ENCODE data around the gene TRIM2. TPM values are rescaled to one million over a fixed set of nuclear protein-coding genes. Genes with fewer than 3 reads are reported as not detected.

TRIM2 gene
- total and polyA plus RNA-seq, 2 experiments from 2014 or later, result 22.0 to 61.5 TPM

DNA sequence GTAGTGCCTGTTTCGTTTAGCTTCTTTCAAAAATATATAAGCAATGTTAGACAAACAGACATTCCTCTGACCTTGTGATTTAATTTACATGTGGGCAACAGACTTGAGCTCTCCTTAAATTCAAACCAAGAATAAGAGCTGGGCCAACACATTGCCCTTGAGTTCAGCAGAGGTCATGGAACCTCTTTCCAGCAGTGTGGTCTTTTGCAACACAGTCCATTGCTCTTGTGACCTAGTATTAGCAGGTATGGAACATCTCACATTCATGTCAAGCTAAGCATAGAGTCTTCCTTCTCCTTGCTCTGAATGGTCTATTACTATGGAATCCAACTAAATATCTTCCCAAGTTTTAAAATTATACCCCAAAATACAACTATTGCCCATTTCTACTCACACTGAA is 106.5 kb downstream of the TRIM2 start:
- Histone ChIP-seq H3K4me2 (no peak overlapping the region), H3K27ac (ENCODE audit: low read depth) (no peak overlapping the region), H3K4me3 (no peak overlapping the region), H3K36me3 (ENCODE audit: insufficient read depth) (no peaks in the 10 kb centered on the region), H3K4me1 (ENCODE audit: insufficient read depth) (no peaks in the 10 kb centered on the region), H3K27me3 (ENCODE audit: insufficient read depth) (no peaks in the 10 kb centered on the region), H3K79me2 (replicated peaks; ENCODE audit: insufficient read depth) (0 out of 2 replicates have a peak, but pooled peaks cover 6% of the 10 kb centered on the region), H3F3A (replicated peaks; ENCODE audit: low read depth) (peaks cover 3% of the 10 kb centered on the region; the same call in 1 of the 2 replicates), H3K9me2 (ENCODE audit: insufficient read depth) (no peaks in the 10 kb centered on the region), H2AFZ (no peak overlapping the region), H4K20me1 (replicated peaks; ENCODE audit: insufficient read depth) (no peaks in the 10 kb centered on the region)
- no peaks in the 10 kb centered on the region for H3K4me1 Mint-ChIP-seq
- peaks cover 38% of the 10 kb centered on the region for H3K36me3 Mint-ChIP-seq (ENCODE audit: low read depth)
- DNase-seq (ENCODE audit: low spot score), result no peak
- no peak for ATAC-seq
- H3K9me3 Mint-ChIP-seq, result no peaks in the 10 kb centered on the region
- TF ChIP-seq POLR2AphosphoS5 (IDR thresholded peaks at IDR 0.05; ENCODE audit: low read depth) (no peak), NANOG (IDR thresholded peaks at IDR 0.05; ENCODE audit: borderline replicate concordance) (no peak), ZNF331 (CRISPR knock-in tag; IDR thresholded peaks at IDR 0.05; ENCODE audit: low read depth) (no peak), CREB1 (CRISPR knock-in tag; IDR thresholded peaks at IDR 0.05; ENCODE audit: low read depth) (no peak), EZH2phosphoT487 (IDR thresholded peaks at IDR 0.05; ENCODE audit: unreplicated experiment) (no peak), ZNF114 (CRISPR knock-in tag; IDR thresholded peaks at IDR 0.05) (no peak), JUNB (IDR thresholded peaks at IDR 0.05; ENCODE audit: unreplicated experiment) (no peak), STAT1 (IDR thresholded peaks at IDR 0.05; ENCODE audit: unreplicated experiment) (no peak), EZH2 (IDR thresholded peaks at IDR 0.05; ENCODE audit: low read depth, unreplicated experiment) (no peak)
- TF ChIP-seq, protein P1, sequence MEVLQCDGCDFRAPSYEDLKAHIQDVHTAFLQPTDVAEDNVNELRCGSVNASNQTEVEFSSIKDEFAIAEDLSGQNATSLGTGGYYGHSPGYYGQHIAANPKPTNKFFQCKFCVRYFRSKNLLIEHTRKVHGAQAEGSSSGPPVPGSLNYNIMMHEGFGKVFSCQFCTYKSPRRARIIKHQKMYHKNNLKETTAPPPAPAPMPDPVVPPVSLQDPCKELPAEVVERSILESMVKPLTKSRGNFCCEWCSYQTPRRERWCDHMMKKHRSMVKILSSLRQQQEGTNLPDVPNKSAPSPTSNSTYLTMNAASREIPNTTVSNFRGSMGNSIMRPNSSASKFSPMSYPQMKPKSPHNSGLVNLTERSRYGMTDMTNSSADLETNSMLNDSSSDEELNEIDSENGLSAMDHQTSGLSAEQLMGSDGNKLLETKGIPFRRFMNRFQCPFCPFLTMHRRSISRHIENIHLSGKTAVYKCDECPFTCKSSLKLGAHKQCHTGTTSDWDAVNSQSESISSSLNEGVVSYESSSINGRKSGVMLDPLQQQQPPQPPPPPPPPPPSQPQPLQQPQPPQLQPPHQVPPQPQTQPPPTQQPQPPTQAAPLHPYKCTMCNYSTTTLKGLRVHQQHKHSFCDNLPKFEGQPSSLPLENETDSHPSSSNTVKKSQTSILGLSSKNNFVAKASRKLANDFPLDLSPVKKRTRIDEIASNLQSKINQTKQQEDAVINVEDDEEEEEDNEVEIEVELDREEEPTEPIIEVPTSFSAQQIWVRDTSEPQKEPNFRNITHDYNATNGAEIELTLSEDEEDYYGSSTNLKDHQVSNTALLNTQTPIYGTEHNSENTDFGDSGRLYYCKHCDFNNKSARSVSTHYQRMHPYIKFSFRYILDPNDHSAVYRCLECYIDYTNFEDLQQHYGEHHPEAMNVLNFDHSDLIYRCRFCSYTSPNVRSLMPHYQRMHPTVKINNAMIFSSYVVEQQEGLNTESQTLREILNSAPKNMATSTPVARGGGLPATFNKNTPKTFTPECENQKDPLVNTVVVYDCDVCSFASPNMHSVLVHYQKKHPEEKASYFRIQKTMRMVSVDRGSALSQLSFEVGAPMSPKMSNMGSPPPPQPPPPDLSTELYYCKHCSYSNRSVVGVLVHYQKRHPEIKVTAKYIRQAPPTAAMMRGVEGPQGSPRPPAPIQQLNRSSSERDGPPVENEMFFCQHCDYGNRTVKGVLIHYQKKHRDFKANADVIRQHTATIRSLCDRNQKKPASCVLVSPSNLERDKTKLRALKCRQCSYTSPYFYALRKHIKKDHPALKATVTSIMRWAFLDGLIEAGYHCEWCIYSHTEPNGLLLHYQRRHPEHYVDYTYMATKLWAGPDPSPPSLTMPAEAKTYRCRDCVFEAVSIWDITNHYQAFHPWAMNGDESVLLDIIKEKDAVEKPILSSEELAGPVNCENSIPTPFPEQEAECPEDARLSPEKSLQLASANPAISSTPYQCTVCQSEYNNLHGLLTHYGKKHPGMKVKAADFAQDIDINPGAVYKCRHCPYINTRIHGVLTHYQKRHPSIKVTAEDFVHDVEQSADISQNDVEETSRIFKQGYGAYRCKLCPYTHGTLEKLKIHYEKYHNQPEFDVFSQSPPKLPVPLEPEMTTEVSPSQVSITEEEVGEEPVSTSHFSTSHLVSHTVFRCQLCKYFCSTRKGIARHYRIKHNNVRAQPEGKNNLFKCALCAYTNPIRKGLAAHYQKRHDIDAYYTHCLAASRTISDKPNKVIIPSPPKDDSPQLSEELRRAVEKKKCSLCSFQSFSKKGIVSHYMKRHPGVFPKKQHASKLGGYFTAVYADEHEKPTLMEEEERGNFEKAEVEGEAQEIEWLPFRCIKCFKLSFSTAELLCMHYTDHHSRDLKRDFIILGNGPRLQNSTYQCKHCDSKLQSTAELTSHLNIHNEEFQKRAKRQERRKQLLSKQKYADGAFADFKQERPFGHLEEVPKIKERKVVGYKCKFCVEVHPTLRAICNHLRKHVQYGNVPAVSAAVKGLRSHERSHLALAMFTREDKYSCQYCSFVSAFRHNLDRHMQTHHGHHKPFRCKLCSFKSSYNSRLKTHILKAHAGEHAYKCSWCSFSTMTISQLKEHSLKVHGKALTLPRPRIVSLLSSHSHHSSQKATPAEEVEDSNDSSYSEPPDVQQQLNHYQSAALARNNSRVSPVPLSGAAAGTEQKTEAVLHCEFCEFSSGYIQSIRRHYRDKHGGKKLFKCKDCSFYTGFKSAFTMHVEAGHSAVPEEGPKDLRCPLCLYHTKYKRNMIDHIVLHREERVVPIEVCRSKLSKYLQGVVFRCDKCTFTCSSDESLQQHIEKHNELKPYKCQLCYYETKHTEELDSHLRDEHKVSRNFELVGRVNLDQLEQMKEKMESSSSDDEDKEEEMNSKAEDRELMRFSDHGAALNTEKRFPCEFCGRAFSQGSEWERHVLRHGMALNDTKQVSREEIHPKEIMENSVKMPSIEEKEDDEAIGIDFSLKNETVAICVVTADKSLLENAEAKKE (CRISPR knock-in tag; IDR thresholded peaks at IDR 0.05), result no peak
- TF ChIP-seq, protein P2, sequence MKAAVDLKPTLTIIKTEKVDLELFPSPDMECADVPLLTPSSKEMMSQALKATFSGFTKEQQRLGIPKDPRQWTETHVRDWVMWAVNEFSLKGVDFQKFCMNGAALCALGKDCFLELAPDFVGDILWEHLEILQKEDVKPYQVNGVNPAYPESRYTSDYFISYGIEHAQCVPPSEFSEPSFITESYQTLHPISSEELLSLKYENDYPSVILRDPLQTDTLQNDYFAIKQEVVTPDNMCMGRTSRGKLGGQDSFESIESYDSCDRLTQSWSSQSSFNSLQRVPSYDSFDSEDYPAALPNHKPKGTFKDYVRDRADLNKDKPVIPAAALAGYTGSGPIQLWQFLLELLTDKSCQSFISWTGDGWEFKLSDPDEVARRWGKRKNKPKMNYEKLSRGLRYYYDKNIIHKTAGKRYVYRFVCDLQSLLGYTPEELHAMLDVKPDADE (IDR thresholded peaks at IDR 0.05), result no peak
- TF ChIP-seq, protein P3, sequence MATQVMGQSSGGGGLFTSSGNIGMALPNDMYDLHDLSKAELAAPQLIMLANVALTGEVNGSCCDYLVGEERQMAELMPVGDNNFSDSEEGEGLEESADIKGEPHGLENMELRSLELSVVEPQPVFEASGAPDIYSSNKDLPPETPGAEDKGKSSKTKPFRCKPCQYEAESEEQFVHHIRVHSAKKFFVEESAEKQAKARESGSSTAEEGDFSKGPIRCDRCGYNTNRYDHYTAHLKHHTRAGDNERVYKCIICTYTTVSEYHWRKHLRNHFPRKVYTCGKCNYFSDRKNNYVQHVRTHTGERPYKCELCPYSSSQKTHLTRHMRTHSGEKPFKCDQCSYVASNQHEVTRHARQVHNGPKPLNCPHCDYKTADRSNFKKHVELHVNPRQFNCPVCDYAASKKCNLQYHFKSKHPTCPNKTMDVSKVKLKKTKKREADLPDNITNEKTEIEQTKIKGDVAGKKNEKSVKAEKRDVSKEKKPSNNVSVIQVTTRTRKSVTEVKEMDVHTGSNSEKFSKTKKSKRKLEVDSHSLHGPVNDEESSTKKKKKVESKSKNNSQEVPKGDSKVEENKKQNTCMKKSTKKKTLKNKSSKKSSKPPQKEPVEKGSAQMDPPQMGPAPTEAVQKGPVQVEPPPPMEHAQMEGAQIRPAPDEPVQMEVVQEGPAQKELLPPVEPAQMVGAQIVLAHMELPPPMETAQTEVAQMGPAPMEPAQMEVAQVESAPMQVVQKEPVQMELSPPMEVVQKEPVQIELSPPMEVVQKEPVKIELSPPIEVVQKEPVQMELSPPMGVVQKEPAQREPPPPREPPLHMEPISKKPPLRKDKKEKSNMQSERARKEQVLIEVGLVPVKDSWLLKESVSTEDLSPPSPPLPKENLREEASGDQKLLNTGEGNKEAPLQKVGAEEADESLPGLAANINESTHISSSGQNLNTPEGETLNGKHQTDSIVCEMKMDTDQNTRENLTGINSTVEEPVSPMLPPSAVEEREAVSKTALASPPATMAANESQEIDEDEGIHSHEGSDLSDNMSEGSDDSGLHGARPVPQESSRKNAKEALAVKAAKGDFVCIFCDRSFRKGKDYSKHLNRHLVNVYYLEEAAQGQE (IDR thresholded peaks at IDR 0.05; ENCODE audit: unreplicated experiment), result no peak
- TF ChIP-seq, protein P4, sequence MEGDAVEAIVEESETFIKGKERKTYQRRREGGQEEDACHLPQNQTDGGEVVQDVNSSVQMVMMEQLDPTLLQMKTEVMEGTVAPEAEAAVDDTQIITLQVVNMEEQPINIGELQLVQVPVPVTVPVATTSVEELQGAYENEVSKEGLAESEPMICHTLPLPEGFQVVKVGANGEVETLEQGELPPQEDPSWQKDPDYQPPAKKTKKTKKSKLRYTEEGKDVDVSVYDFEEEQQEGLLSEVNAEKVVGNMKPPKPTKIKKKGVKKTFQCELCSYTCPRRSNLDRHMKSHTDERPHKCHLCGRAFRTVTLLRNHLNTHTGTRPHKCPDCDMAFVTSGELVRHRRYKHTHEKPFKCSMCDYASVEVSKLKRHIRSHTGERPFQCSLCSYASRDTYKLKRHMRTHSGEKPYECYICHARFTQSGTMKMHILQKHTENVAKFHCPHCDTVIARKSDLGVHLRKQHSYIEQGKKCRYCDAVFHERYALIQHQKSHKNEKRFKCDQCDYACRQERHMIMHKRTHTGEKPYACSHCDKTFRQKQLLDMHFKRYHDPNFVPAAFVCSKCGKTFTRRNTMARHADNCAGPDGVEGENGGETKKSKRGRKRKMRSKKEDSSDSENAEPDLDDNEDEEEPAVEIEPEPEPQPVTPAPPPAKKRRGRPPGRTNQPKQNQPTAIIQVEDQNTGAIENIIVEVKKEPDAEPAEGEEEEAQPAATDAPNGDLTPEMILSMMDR (conservative IDR thresholded peaks at IDR 0.05; ENCODE audit: low read depth in 2 of 2), result no peak
- H3K4me3 Mint-ChIP-seq, result no peak overlapping the region
- H3K27ac Mint-ChIP-seq, result no peak overlapping the region
- no peaks in the 10 kb centered on the region for H3K27me3 Mint-ChIP-seq (ENCODE audit: insufficient read depth, low read depth, poor library complexity)
